Stimulated activated CD4-positive, alpha-beta T cell treated with anti-CD3 and anti-CD28 coated beads, TNF-alpha, amount 100 ng/mL, for 4 hours (primary cell): Measurements from ENCODE around the gene PKP1.
"Not testable (repeated sequence)": the region's sequence is repeated elsewhere in the genome, so short reads cannot be mapped to it uniquely, and the experiment has no call there.

ENCODE experiments used
- DNase-seq, 3 experiments: peaks; one replicate each; pipeline ENCODE4 v3.0.0-alpha.2; 2020; ENCODE audit warnings: low read depth in 3 of 3

PKP1 gene

GRCh38 chr1:201282931-201283829 lies at the start of gene PKP1:
Gene PKP1, plus strand, starts transcription at chr1:201283506. Its CDS starts 197 bp downstream, at chr1:201283703.
- DNase-seq: peak in 2 of 3 experiments; percentile 2 to 8

DNA sequence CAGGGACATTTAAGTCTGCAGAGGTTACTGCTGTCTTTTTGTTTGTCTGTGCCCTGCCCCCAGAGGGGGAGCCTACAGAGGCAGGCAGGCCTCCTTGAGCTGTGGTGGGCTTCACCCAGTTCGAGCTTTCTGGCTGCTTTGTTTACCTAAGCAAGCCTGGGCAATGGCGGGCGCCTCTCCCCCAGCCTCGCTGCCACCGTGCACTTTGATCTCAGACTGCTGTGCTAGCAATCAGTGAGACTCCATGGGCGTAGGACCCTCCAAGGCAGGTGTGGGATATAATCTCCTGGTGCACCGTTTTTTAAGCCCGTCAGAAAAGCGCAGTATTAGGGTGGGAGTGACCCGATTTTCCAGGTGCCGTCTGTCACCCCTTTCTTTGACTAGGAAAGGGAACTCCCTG lies 43.7 kb upstream of the PKP1 start:
- not testable (repeated sequence) for DNase-seq

- no peak for DNase-seq
Observed at GRCh38 chr1:201240171-201240570, 43.1 kb upstream of the PKP1 start.

- no peak for DNase-seq
Observed at GRCh38 chr1:201241736-201242135, 41.6 kb upstream of the PKP1 start.

- DNase-seq: no peak
Observed at GRCh38 chr1:201245082-201245481, 38.2 kb upstream of the PKP1 start.

- no peak for DNase-seq
Observed at GRCh38 chr1:201248721-201249559, 34.4 kb upstream of the PKP1 start.

GRCh38 chr1:201250326-201251011 lies 32.8 kb upstream of the PKP1 start:
- DNase-seq: no peak

DNA sequence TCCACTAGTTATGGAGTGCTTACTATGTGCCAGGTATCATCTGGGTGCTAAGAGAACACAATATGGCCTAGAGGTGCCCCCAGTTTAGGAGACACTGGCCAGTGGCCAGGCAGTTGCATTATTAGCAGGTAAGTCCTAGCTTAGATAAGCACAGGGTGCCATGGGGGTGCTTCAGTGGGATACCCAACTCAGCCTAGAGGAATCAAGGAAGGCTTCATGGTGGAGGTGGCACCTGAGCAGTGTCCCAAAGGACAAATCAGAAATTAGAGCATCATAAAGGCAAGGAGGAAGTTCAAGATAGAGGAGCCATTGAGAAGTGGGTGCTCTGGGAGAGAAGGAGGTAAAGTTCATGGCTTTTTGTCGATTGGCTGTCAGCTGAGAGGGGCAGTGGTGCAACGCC lies 31.9 kb upstream of the PKP1 start:
- no peak for DNase-seq

DNA sequence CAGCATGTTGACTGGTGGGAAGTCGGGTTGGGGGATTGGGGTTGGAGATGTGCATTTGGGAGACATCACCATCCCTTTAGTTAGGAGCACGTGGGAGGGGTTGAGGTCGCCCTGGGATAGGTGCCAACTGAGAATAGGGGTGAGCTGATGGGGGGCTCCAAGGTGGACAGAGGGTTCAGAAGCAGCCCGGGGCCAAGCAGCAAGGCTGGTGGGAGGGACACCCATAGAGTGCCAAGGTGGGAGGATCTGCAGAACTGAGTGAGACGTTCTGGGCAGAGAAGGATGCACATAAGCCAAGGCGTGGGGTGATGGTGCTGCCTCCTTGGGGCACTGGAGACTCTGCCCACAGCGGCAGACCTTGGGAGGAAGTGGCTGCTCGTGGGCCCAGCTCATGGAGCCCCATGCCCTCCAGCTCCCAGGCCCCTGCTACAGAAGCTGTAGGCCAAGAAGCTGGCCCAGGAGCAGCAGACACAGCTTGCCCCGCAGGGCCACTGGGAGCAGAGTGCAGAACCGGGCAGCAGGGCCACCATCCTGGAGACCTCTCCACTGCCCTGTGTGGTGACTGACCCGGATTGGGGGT lies 31.4 kb upstream of the PKP1 start:
- no peak for DNase-seq

GRCh38 chr1:201252944-201253371 lies 30.3 kb upstream of the PKP1 start:
- DNase-seq: no peak

DNA sequence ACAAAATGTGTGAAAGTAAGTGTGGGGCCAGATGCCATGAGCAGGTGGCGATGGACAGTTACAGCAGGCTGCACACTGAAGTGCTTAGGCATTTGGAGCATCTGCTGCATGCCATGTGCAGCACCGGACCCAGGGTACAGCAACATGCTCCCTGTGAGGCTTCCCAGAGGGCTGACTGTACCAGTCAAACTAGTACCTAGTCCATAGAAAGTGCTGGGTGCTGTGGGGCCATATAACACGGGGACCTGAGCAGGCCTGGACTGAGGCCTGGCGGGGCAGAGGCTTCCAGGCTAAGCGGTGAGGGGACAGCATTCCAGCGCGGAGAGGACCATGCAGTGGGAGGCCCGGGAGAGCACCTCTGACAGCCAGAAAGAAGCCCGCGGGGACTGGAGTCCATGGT lies 29.9 kb upstream of the PKP1 start:
- no peak for DNase-seq

- no peak for DNase-seq
Observed at GRCh38 chr1:201253906-201254624, 29.2 kb upstream of the PKP1 start.

- DNase-seq: peak; percentile 9 to 56 (median 30)
Observed at GRCh38 chr1:201254625-201255478, 28.5 kb upstream of the PKP1 start.

GRCh38 chr1:201255479-201256362 lies 27.6 kb upstream of the PKP1 start:
- no peak for DNase-seq

DNA sequence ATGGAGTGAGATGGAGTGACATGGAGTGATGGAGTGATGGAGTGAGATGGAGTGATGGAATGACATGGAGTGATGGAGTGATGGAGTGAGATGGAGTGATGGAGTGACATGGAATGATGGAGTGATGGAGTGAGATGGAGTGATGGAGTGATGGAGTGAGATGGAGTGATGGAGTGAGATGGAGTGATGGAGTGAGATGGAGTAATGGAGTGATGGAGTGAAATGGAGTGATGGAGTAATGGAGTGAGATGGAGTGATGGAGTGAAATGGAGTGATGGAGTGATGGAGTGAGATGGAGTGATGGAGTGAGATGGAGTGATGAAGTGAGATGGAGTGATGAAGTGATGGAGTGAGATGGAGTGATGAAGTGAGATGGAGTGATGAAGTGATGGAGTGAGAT lies 25.2 kb upstream of the PKP1 start:
- not testable (repeated sequence) for DNase-seq

DNA sequence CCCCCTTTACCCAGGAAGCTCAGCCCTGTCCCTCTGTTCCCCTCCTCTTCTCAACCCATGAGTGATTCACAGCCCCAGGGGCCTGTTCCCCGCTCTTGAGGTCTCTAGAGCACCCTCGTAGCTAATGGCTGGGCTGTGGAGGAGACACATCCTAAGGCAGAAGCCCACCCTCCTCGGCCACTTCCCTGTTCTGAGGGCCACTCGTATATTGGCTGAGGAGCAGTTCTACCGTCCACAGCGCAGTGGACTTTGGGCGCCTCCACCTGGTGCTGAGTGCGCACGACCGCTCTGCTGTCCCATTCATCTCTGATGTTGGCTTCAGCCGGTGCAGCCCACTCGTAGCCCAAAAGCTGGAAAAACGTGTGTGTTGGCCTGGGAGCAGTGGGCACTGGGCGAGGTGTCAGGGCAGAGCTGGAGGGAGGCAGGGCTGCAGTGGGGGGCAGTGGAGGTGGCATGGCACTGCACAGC lies 24.5 kb upstream of the PKP1 start:
- no peak for DNase-seq

DNA sequence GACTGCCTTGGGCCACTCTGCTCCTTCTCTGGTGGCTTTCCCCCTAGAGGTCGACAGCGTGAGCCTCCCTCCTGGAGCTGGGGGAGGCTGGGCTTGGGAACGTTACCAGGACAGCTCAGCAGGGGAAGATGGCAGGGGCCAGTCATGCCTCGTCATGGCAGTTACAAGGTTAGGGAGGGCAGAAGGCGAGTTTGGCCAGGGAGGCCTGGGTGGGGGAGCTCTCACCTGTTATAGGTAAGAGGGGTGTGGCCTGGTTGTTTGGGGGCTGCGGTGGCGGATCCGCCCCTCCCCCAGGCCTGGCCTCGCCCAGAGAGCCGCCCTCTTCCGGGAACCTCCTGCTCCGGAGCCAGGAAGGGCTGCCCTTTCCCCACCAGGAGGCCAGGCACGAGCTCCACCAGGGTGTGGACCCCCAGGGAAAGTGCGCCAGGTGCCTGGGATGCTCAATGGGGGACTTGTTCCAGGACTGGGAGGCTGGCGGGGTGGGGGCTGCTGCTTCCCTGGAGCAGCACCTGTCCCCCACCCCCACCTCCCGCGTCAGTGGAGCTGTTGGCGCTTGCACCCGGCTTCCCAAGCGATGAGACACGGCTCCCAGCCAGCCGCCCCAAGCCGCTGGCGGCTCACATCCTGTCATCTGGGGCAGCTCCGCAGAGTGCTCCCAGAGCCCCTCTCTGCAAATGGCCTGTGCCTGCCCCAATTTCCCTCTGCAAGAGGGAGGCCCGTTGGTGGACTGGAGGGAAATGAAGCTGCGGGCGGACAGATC lies 23.6 kb upstream of the PKP1 start:
- no peak for DNase-seq

DNA sequence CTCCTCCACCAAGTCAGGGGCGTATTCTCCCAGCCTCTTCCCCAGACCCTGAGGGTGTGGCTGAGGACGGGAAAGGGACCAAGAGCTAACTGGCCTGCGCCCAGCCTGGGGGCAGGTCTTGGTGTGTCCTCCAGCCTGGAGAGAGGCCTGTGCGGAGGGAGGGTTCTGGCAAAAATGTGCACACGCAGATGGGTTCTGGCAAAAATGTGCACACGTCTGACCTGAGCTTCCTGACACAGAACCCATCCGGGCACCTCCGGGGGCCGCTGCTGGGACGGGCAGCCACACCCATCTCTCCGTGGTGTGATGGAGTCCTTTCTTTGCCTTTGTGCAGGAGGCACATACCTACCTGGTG lies 23.1 kb upstream of the PKP1 start:
- no peak for DNase-seq
